Panc1 (cell line): Measurements from ENCODE around the gene SERPINA9. TPM values are rescaled to one million over a fixed set of nuclear protein-coding genes. Genes with fewer than 3 reads are reported as not detected.

Experiments used
- ATAC-seq: fragments of 200-7000 bp; cut with Tn5 transposase; 2 replicates; pipeline ENCODE4 v1.9.1; 2020; ENCODE audit warnings: mild to moderate bottlenecking, moderate library complexity
- BruUV-seq: library from RNA; stranded (reverse); fragments of 400-500 nt; replicated peaks from 2 replicates; lab custom pipeline; 2021; lab: Mats Ljungman, UMichigan
- CTCF ChIA-PET: fragments of 300-600 bp; sonication (Branson Sonifier 250); formaldehyde crosslinking; loops from one replicate; lab custom pipeline; 2022; ENCODE audit warnings: antibody characterized with exemption; lab: Charles Lee
- POLR2A ChIA-PET: fragments of 300-600 bp; sonication (Branson Sonifier 250); formaldehyde crosslinking; loops from one replicate; lab custom pipeline; 2022; ENCODE audit warnings: antibody characterized with exemption; lab: Charles Lee
- DNase-seq: peaks from one replicate; pipeline ENCODE4 v3.0.0-alpha.2; 2010; ENCODE audit warnings: low read depth, low spot score
- H3K27ac ChIP-seq: 2 replicates; pipeline ENCODE4 v1.5.1; 2011; ENCODE audit warnings: mild to moderate bottlenecking, low read length, inconsistent platforms
- H3K27me3 ChIP-seq: fragments of 200-500 bp; sonication (Bioruptor generic); 2 replicates; pipeline ENCODE4 v1.6.0; 2014; ENCODE audit warnings: low read length, inconsistent platforms; ENCODE audit not compliant: control insufficient read depth, insufficient read depth
- H3K36me3 ChIP-seq: fragments of 200-500 bp; sonication (Bioruptor generic); 2 replicates; pipeline ENCODE4 v1.5.1; 2014; ENCODE audit warnings: inconsistent platforms, mild to moderate bottlenecking, low read length, moderate library complexity; ENCODE audit not compliant: control insufficient read depth, insufficient read depth
- H3K4me1 ChIP-seq: 2 replicates; pipeline ENCODE4 v1.5.1; 2011; ENCODE audit warnings: inconsistent platforms, mild to moderate bottlenecking, low read length, moderate library complexity; ENCODE audit not compliant: control insufficient read depth, insufficient read depth
- H3K4me3 ChIP-seq, 2 experiments: 2 replicates each; pipeline ENCODE4 v1.5.1; 2011 to 2012; ENCODE audit warnings: low read depth in 2 of 2, low read length in 2 of 2, mild to moderate bottlenecking in 2 of 2, inconsistent platforms in 1 of 2, moderate library complexity in 1 of 2
- H3K9me3 ChIP-seq: fragments of 200-500 bp; sonication (Bioruptor generic); 2 replicates; pipeline ENCODE4 v1.5.1; 2014; ENCODE audit warnings: low read depth, mild to moderate bottlenecking, inconsistent platforms, low read length, moderate library complexity; ENCODE audit not compliant: control insufficient read depth, insufficient read depth
- POLR2AphosphoS5 ChIP-seq: IDR thresholded peaks from 2 replicates; pipeline ENCODE4 v1.6.1; 2012; ENCODE audit warnings: mild to moderate bottlenecking, low read depth, low read length, moderate library complexity
- SIN3A ChIP-seq: IDR thresholded peaks from 2 replicates; pipeline ENCODE4 v1.6.1; 2012; ENCODE audit warnings: low read depth, mild to moderate bottlenecking, low read length, moderate library complexity, borderline replicate concordance; ENCODE audit not compliant: insufficient read depth
- TCF7L2 ChIP-seq: IDR thresholded peaks from 2 replicates; pipeline ENCODE4 v1.6.1; 2011; ENCODE audit warnings: mild to moderate bottlenecking, low read depth, low read length, inconsistent platforms
- in situ Hi-C: cut with HindIII; loops from 2 replicates; pipeline ENCODE4 v1.10.0; 2016; ENCODE audit warnings: low sequenced_read_pairs, low pct_unique_long_range_greater_than_20kb
- intact Hi-C: fragments of 100-400 bp; cut with micrococcal nuclease; formaldehyde crosslinking; loops from one replicate; pipeline ENCODE4 v1.10.0; 2022; ENCODE audit not compliant: unreplicated experiment
- total RNA-seq: library from RNA; stranded (reverse); gene quantifications from one replicate; pipeline ENCODE4 v1.2.1, GENCODE V29; 2021; ENCODE audit not compliant: unreplicated experiment
- TF ChIP-seq, protein P1 (sequence below), 2 experiments: IDR thresholded peaks; 2 replicates each; pipeline ENCODE4 v1.6.1; 2011 to 2012; ENCODE audit warnings: low read depth in 2 of 2, control low read depth in 1 of 2, low read length in 1 of 2, mild to moderate bottlenecking in 1 of 2, moderate library complexity in 1 of 2; ENCODE audit not compliant: insufficient read depth in 1 of 2
- TF ChIP-seq, protein P2 (sequence below): fragments of 450-650 bp; IDR thresholded peaks from 2 replicates; pipeline ENCODE4 v1.5.1; 2017; ENCODE audit warnings: mild to moderate bottlenecking

Gene SERPINA9
- total RNA-seq, 1 experiment from 2014 or later, result not detected

DNA sequence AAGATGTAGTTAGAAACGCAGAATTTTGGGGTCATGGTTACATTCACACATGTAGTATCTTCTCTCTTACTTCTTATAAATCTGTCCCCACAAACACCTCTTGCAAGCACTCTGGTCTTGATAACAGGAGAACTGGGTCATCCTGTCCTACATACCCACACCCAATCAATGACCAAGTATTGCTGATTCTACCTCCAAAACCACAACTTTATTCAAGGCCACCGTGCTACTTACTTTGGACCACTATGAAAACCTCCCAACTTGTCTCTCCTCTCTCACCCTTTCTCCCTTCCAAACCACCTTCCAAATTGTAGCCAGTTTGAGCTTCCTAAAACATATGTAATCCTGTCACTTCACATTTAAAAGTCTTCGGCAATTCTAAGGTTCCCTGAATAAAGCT is 28.8 kb downstream of the SERPINA9 start:
- H3K27ac ChIP-seq, result no peak overlapping the region
- DNase-seq, result no peak
- no peaks in the 10 kb centered on the region for H3K9me3 ChIP-seq
- ATAC-seq, result no peak
- in situ Hi-C loops (no loop called here), intact Hi-C loops (no loop called here)
- CTCF ChIA-PET, result no interaction called here
- TF ChIP-seq, protein P1, sequence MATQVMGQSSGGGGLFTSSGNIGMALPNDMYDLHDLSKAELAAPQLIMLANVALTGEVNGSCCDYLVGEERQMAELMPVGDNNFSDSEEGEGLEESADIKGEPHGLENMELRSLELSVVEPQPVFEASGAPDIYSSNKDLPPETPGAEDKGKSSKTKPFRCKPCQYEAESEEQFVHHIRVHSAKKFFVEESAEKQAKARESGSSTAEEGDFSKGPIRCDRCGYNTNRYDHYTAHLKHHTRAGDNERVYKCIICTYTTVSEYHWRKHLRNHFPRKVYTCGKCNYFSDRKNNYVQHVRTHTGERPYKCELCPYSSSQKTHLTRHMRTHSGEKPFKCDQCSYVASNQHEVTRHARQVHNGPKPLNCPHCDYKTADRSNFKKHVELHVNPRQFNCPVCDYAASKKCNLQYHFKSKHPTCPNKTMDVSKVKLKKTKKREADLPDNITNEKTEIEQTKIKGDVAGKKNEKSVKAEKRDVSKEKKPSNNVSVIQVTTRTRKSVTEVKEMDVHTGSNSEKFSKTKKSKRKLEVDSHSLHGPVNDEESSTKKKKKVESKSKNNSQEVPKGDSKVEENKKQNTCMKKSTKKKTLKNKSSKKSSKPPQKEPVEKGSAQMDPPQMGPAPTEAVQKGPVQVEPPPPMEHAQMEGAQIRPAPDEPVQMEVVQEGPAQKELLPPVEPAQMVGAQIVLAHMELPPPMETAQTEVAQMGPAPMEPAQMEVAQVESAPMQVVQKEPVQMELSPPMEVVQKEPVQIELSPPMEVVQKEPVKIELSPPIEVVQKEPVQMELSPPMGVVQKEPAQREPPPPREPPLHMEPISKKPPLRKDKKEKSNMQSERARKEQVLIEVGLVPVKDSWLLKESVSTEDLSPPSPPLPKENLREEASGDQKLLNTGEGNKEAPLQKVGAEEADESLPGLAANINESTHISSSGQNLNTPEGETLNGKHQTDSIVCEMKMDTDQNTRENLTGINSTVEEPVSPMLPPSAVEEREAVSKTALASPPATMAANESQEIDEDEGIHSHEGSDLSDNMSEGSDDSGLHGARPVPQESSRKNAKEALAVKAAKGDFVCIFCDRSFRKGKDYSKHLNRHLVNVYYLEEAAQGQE (IDR thresholded peaks at IDR 0.05; ENCODE audit: insufficient read depth in 1 of 2, low read depth in 2 of 2, low read length in 1 of 2), result no peak
- TF ChIP-seq SIN3A, result no peak
- TF ChIP-seq TCF7L2, result no peak
- TF ChIP-seq POLR2AphosphoS5, result no peak
- TF ChIP-seq, protein P2, sequence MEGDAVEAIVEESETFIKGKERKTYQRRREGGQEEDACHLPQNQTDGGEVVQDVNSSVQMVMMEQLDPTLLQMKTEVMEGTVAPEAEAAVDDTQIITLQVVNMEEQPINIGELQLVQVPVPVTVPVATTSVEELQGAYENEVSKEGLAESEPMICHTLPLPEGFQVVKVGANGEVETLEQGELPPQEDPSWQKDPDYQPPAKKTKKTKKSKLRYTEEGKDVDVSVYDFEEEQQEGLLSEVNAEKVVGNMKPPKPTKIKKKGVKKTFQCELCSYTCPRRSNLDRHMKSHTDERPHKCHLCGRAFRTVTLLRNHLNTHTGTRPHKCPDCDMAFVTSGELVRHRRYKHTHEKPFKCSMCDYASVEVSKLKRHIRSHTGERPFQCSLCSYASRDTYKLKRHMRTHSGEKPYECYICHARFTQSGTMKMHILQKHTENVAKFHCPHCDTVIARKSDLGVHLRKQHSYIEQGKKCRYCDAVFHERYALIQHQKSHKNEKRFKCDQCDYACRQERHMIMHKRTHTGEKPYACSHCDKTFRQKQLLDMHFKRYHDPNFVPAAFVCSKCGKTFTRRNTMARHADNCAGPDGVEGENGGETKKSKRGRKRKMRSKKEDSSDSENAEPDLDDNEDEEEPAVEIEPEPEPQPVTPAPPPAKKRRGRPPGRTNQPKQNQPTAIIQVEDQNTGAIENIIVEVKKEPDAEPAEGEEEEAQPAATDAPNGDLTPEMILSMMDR, result no peak
- POLR2A ChIA-PET, result no interaction called here
- H3K4me1 ChIP-seq, result no peaks in the 10 kb centered on the region
- no TSS peak for BruUV-seq
- H3K36me3 ChIP-seq, result no peaks in the 10 kb centered on the region
- no peaks in the 10 kb centered on the region; the same call in 1 of the 2 replicates for H3K27me3 ChIP-seq
- H3K4me3 ChIP-seq, result no peak overlapping the region

DNA sequence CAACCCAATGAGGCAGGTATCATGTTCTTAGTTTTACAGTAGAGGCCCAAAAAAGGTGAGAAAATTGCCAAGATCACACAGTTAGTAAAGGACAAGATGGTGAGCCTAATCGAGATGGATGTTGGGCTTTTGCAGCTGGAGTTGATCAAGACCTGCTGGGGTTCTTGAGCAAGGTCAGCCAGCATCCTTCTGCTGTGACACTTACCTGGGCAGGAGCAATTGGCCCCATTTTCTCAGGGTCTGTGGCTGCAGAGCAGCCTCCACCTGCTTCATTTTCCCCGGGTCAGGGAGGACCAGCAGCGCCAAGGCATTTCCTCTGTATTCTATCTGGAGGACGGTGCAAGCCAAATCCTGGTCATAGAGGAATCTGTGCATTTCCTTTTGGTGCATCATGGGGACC is 29.9 kb downstream of the SERPINA9 start:
- H3K4me1 ChIP-seq, result no peaks in the 10 kb centered on the region
- DNase-seq (no peak), ATAC-seq (no peak)
- no peaks in the 10 kb centered on the region for H3K9me3 ChIP-seq
- no peak for TF ChIP-seq POLR2AphosphoS5
- TF ChIP-seq, protein P1 (IDR thresholded peaks at IDR 0.05; ENCODE audit: insufficient read depth in 1 of 2, low read depth in 2 of 2, low read length in 1 of 2), result no peak
- TF ChIP-seq SIN3A, result no peak
- TF ChIP-seq, protein P2, result no peak
- TF ChIP-seq TCF7L2, result no peak
- intact Hi-C loops, result no loop called here
- POLR2A ChIA-PET, result no interaction called here
- H3K4me3 ChIP-seq, result no peak overlapping the region
- no TSS peak for BruUV-seq
- in situ Hi-C loops, result no loop called here
- no peaks in the 10 kb centered on the region for H3K36me3 ChIP-seq
- CTCF ChIA-PET, result no interaction called here
- no peaks in the 10 kb centered on the region; the same call in 1 of the 2 replicates for H3K27me3 ChIP-seq
- no peak overlapping the region for H3K27ac ChIP-seq
